Panc1 (cell line): ENCODE measurements around the gene RHEBL1.

ENCODE experiments used
- CTCF ChIP-seq: fragments of 450-650 bp; IDR thresholded peaks from 2 replicates; pipeline ENCODE4 v1.5.1; 2017; ENCODE audit warnings: mild to moderate bottlenecking
- POLR2AphosphoS5 ChIP-seq: IDR thresholded peaks from 2 replicates; pipeline ENCODE4 v1.6.1; 2012; ENCODE audit warnings: mild to moderate bottlenecking, low read depth, low read length, moderate library complexity
- SIN3A ChIP-seq: IDR thresholded peaks from 2 replicates; pipeline ENCODE4 v1.6.1; 2012; ENCODE audit warnings: low read depth, mild to moderate bottlenecking, low read length, moderate library complexity, borderline replicate concordance; ENCODE audit not compliant: insufficient read depth
- TCF7L2 ChIP-seq: IDR thresholded peaks from 2 replicates; pipeline ENCODE4 v1.6.1; 2011; ENCODE audit warnings: mild to moderate bottlenecking, low read depth, low read length, inconsistent platforms
- TF ChIP-seq, protein P1 (sequence below), 2 experiments: IDR thresholded peaks; 2 replicates each; pipeline ENCODE4 v1.6.1; 2011 to 2012; ENCODE audit warnings: low read depth in 2 of 2, control low read depth in 1 of 2, low read length in 1 of 2, mild to moderate bottlenecking in 1 of 2, moderate library complexity in 1 of 2; ENCODE audit not compliant: insufficient read depth in 1 of 2

- no peak for TF ChIP-seq POLR2AphosphoS5
- TF ChIP-seq, protein P1, sequence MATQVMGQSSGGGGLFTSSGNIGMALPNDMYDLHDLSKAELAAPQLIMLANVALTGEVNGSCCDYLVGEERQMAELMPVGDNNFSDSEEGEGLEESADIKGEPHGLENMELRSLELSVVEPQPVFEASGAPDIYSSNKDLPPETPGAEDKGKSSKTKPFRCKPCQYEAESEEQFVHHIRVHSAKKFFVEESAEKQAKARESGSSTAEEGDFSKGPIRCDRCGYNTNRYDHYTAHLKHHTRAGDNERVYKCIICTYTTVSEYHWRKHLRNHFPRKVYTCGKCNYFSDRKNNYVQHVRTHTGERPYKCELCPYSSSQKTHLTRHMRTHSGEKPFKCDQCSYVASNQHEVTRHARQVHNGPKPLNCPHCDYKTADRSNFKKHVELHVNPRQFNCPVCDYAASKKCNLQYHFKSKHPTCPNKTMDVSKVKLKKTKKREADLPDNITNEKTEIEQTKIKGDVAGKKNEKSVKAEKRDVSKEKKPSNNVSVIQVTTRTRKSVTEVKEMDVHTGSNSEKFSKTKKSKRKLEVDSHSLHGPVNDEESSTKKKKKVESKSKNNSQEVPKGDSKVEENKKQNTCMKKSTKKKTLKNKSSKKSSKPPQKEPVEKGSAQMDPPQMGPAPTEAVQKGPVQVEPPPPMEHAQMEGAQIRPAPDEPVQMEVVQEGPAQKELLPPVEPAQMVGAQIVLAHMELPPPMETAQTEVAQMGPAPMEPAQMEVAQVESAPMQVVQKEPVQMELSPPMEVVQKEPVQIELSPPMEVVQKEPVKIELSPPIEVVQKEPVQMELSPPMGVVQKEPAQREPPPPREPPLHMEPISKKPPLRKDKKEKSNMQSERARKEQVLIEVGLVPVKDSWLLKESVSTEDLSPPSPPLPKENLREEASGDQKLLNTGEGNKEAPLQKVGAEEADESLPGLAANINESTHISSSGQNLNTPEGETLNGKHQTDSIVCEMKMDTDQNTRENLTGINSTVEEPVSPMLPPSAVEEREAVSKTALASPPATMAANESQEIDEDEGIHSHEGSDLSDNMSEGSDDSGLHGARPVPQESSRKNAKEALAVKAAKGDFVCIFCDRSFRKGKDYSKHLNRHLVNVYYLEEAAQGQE (IDR thresholded peaks at IDR 0.05; ENCODE audit: insufficient read depth in 1 of 2, low read depth in 2 of 2, low read length in 1 of 2), result no peak
- TF ChIP-seq CTCF, result no peak
- TF ChIP-seq SIN3A, result no peak
- TF ChIP-seq TCF7L2, result no peak
Measured at GRCh38 chr12:49086116-49086515, 16.3 kb upstream of the RHEBL1 start.
